EL (cell line): ENCODE data around the gene RBM47.
"Not testable (repeated sequence)": the region's sequence is repeated elsewhere in the genome, so short reads cannot be mapped to it uniquely, and the experiment has no call there.

ENCODE experiments used
- DNase-seq: peaks from one replicate; pipeline ENCODE4 v3.0.0-alpha.2; 2016

The RBM47 gene

GRCh38 chr4:40585201-40585799 is 44.4 kb downstream of the RBM47 start:
- no peak for DNase-seq

GRCh38 chr4:40584517-40585141 is 45.0 kb downstream of the RBM47 start:
- DNase-seq, result no peak

GRCh38 chr4:40583850-40584439 is 45.7 kb downstream of the RBM47 start:
- no peak for DNase-seq

DNA sequence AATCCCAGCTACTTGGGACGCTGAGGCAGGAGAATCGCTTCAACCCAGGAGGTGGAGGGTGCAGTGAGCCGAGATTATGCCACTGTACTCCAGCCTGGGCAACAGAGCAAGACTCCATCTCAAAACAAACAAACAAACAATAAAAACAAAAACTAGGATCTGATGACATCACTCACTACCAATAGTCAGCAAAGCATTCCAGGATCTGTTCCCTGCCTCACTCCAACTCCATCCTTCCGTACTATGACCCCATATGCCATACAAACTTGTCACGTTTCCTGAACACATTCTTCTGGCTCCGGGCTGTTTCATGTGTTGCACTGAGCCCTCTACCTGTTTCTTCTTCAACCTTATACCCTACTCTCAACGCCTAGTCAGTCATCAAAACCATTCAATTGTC is 47.3 kb downstream of the RBM47 start:
- no peak for DNase-seq

- no peak for DNase-seq
Measured at GRCh38 chr4:40581254-40582140, 48.2 kb downstream of the RBM47 start.

DNA sequence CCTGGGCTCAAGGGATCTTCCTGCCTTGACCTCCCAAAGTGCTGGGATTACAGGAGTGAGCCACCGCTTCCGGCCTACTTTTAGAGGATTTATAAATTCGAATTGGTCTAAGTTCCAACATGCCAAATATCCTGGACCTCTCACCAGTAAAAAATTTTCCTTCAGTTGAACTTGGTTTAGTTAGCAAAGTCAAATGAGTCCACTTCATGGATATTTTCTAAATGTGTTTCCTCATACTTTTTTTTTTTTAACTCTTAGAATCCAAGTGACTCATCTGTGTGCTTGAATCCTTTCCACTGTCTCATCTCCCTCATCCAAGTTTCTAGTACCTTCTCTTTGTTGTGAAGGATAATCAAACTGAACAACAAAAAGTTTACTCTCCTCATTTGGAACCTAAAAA is 49.7 kb downstream of the RBM47 start:
- peak; percentile 82 for DNase-seq

GRCh38 chr4:40577588-40578253 is 51.9 kb downstream of the RBM47 start:
- DNase-seq, result no peak

DNA sequence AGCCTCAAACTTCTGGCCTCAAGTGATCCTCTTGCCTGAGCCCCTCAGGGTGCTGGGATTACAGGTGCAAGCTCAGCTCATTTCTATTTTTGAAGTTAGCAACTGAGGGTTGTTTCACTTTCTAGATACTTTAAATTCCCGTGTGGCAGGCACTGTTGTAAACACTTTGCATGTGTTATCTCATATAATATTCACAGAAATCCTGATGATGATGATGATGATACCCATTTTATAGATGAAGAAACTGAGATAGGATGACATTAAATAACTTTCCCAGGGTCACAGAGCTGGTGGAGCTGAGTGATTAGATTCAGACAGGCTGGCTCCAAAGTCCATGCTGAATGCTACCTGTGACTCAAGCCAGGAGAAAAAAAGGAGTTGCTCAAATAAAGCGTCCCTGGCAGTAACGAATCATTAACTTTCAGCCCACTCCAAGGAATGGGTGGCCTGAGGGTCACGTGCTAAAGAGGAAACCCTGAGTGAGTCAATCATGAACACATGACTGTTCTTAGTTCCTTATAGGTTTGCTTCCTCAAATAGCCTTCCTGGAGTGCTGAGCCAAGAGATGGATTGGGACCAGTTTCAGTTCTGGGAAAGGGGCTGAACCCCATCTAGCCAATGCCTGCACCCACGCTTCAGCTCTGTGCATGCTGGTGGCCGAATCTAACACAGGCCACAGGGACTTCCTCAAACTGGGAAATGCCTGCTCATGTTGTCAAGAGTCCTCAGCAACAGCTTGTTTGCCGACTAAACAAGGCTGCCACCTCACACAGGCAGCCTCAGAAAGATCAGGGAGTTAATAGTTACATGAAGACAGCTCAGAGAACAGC is 52.8 kb downstream of the RBM47 start:
- DNase-seq, result peak; percentile 88

DNA sequence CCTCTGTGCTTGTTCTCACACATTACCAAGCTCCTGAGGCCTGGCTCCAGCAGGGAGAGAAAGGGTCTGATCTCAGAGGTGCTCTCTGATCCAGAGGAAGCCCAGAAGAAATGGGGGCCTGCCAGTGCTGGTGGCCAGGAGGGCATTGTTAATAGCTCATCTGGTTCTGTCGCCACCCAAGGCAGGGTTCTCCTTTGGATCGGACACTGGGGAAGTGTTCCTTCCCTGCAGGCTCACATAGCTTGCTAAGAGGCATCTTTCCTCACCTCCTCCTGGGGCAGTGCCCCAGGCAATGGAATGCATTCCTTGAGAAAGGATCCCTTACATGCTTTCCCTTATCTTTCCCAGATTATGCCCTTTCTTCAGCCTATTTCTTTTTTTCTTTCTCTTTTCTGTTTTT is 53.8 kb downstream of the RBM47 start:
- DNase-seq, result peak; percentile 49

GRCh38 chr4:40573593-40574311 is 55.9 kb downstream of the RBM47 start:
- no peak for DNase-seq

DNA sequence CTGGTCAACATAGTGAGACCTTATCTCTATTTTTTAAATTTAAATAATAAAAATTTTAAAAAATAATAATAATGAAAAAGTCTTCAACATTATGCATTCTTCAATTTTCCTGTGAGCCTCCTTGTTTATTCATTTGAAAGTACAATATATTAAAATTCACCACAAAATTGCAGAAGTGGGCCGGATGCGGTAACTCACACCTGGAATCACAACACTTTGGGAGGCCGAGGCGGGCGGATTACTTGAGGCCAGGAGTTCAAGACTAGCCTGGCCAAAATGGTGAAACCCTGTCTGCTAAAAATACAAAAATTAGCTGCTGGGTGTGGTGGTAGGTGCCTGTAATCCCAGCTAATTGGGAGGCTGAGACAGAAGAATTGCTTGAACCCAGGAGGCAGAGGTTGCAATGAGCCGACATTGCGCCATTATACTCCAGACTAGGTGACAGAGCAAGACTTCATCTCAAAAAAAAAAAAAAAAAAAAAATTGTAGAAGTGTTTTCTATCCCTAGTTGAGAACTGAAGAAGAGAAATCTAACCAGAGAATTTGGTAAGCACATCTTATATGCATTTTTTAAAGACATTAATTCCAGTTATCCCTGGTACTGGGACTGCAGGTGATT is 56.9 kb downstream of the RBM47 start:
- no peak for DNase-seq

- DNase-seq, result no peak
Measured at GRCh38 chr4:40571208-40571607, 58.5 kb downstream of the RBM47 start.

- no peak for DNase-seq
Measured at GRCh38 chr4:40570348-40571077, 59.2 kb downstream of the RBM47 start.

- no peak for DNase-seq
Measured at GRCh38 chr4:40564815-40565483, 64.7 kb downstream of the RBM47 start.

DNA sequence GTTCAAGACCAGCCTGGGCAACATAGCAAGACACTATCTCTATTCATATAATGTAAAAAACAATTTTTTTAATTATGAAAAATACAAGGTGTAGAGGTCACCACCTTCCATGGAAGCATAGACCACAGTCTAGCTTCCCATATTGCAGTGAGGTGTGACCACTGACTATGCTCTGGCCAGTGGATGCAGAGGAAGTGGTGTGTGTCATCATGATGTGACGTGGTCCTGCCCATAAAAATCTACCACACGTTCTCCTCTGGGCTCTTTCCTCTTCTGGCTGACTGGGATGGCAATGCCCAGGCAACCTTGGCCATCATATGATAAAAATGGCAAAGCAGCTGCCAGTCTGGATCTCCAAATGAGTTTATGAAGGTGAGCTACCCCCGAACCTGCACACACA is 65.7 kb downstream of the RBM47 start:
- peak; percentile 74 for DNase-seq

DNA sequence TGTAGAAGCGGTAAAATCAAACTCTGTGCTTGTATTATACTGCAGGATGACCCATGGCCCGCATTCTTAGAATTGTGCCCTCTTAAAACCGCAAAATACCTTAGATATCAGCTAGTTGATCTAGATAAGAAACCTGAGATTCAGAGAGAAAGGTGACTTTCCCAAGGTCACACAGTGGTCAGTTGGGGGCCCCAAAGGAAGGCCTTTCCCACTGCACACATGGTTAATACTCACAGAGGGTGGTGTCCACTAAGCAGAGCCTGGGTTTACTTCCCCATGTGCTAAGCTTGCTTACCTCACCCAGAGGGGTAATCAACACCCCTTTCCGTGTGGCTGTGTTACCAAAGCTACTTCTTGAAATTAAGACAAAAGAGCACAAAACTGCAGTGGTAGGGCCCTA is 66.3 kb downstream of the RBM47 start:
- no peak for DNase-seq

- peak; percentile 50 for DNase-seq
Measured at GRCh38 chr4:40562681-40563080, 67.0 kb downstream of the RBM47 start.

GRCh38 chr4:40562208-40562607 is 67.5 kb downstream of the RBM47 start:
- DNase-seq, result no peak

- DNase-seq, result not testable (repeated sequence)
Measured at GRCh38 chr4:40561543-40562177, 68.0 kb downstream of the RBM47 start.
